ENCODE results near the gene FBXL16.

GRCh38 chr16:740764-741505 lies 35.3 kb upstream of the FBXL16 start, which contains the start of gene CIAO3:
- TF ChIP-seq CTCF (conservative IDR thresholded peaks at IDR 0.05; ENCODE audit: low read depth in 2 of 2) (peak; percentile 59 to 82), REST (IDR thresholded peaks at IDR 0.05; ENCODE audit: unreplicated experiment) (no peak), ZNF331 (CRISPR knock-in tag; IDR thresholded peaks at IDR 0.05; ENCODE audit: low read depth) (no peak), POLR2AphosphoS5 (IDR thresholded peaks at IDR 0.05; ENCODE audit: low read depth) (peak; percentile 81), EZH2phosphoT487 (IDR thresholded peaks at IDR 0.05; ENCODE audit: unreplicated experiment) (no peak), STAT1 (IDR thresholded peaks at IDR 0.05; ENCODE audit: unreplicated experiment) (no peak), CREB1 (CRISPR knock-in tag; IDR thresholded peaks at IDR 0.05; ENCODE audit: low read depth) (peak; percentile 95), EZH2 (IDR thresholded peaks at IDR 0.05; ENCODE audit: low read depth, unreplicated experiment) (no peak), ETS1 (IDR thresholded peaks at IDR 0.05) (peak; percentile 98), JUNB (IDR thresholded peaks at IDR 0.05; ENCODE audit: unreplicated experiment) (no peak), ZNF114 (CRISPR knock-in tag; IDR thresholded peaks at IDR 0.05) (no peak), NANOG (IDR thresholded peaks at IDR 0.05; ENCODE audit: borderline replicate concordance) (no peak)

All from GM23338 (cell line).